ENCODE results near the gene PSME3. TPM values are rescaled to one million over a fixed set of nuclear protein-coding genes. Genes with fewer than 3 reads are reported as not detected.
A peak's percentile ranks its signal among the peaks of the same experiment; 100 is the strongest.

PSME3 gene
- total and polyA plus RNA-seq, 2 of the 13 experiments (the other 11 are each of a cell fraction or from before 2014, with no cell fraction given): 66.3 to 135 TPM

DNA sequence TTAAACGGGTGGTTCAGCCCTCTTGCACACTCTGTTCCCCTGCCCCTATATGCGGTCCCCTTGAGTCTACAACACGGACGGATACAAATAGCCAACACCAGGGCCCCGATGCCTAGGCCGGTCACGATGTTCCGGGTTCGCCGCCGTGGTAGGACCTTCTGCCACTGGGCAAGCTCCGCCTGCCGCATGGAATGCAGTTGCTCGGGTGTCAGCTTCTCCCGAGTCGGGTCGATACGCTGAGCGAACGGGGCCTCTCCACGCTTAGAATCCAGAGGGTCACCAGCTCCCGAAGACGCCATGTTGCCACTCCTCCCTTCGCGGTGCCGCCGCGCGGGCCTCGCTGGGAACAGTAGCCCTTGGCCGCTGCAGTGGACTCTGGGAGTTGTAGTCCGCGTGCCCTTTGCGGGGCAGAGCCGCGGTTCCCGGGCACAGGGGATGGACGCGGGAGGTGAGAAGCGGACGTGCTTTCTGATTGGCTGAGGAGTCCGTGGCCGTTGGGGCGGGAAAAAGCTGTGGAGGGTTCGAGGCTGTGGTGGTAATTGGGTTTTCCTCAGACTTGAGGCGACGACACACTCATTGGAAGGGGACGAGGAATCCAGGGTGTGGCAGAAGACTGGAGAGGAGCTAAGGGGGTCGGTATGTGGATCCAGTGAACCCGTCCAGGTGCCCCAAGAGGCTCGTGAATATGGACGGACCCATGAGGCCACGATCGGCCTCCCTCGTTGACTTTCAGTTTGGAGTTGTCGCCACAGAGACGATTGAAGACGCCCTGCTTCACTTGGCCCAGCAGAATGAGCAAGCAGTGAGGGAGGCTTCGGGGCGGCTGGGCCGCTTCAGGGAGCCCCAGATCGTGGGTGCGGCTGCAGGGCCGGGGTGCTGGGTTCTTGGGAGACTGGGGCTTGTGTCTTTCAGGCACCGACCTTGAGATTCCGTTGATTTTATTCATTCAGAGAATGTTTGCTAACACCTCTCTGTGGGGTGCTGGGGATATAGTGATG lies 34.5 kb upstream of the PSME3 start, which contains the start of the genes CNTD1 and COA3 (continued):
- TF ChIP-seq DR1 (CRISPR knock-in tag; IDR thresholded peaks at IDR 0.05): peak; percentile 80; the same call in 1 of the 2 replicates
- TF ChIP-seq, protein P1, sequence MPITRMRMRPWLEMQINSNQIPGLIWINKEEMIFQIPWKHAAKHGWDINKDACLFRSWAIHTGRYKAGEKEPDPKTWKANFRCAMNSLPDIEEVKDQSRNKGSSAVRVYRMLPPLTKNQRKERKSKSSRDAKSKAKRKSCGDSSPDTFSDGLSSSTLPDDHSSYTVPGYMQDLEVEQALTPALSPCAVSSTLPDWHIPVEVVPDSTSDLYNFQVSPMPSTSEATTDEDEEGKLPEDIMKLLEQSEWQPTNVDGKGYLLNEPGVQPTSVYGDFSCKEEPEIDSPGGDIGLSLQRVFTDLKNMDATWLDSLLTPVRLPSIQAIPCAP (CRISPR knock-in tag; IDR thresholded peaks at IDR 0.05; ENCODE audit: low read depth): no peak
- peak; percentile 90 for TF ChIP-seq FOXK2 (IDR thresholded peaks at IDR 0.05)
- peak in 1 of 2 experiments; percentile 96; a peak in 3 of 4 replicates for TF ChIP-seq KLF16 (CRISPR knock-in tag; IDR thresholded peaks at IDR 0.05)
- peak; percentile 76; the same call in 1 of the 2 replicates for TF ChIP-seq JUN (CRISPR knock-in tag; IDR thresholded peaks at IDR 0.05)
- no peak for TF ChIP-seq ZFP41 (CRISPR knock-in tag; IDR thresholded peaks at IDR 0.05; ENCODE audit: borderline replicate concordance)
- TF ChIP-seq SIN3A (IDR thresholded peaks at IDR 0.05; ENCODE audit: borderline replicate concordance, low read depth, low read length): peak; percentile 88; the same call in 1 of the 2 replicates
- no peak; the same call in 1 of the 2 replicates for TF ChIP-seq GABPA (IDR thresholded peaks at IDR 0.05; ENCODE audit: low read depth, low read length)
- peak; percentile 86 for TF ChIP-seq GABPA (CRISPR knock-in tag; IDR thresholded peaks at IDR 0.05; ENCODE audit: low read depth)
- TF ChIP-seq, protein P2, sequence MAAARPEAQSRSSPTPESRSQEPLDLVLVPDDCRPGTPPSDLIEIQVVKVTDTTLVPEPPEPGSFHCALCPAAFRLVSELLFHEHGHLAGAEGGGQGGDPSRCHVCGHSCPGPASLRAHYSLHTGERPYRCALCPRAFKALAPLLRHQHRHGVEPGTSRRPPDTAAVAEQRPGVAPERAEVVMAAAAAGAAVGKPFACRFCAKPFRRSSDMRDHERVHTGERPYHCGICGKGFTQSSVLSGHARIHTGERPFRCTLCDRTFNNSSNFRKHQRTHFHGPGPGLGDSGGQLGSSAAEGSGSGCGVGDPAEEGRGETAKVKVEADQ (CRISPR knock-in tag; IDR thresholded peaks at IDR 0.05; ENCODE audit: borderline replicate concordance): peak; percentile 95; the same call in 1 of the 2 replicates
- TF ChIP-seq DNMT3B (CRISPR knock-in tag; conservative IDR thresholded peaks at IDR 0.05): peak; percentile 81
- TF ChIP-seq, protein P3, sequence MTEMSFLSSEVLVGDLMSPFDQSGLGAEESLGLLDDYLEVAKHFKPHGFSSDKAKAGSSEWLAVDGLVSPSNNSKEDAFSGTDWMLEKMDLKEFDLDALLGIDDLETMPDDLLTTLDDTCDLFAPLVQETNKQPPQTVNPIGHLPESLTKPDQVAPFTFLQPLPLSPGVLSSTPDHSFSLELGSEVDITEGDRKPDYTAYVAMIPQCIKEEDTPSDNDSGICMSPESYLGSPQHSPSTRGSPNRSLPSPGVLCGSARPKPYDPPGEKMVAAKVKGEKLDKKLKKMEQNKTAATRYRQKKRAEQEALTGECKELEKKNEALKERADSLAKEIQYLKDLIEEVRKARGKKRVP (CRISPR knock-in tag; IDR thresholded peaks at IDR 0.05): peak in 1 of 2 experiments; percentile 89; a peak in 2 of 4 replicates
- peak; percentile 90 for TF ChIP-seq ZBTB38 (CRISPR knock-in tag; IDR thresholded peaks at IDR 0.05)
- TF ChIP-seq PCBP2 (optimal IDR thresholded peaks at IDR 0.05; ENCODE audit: low read depth, low read length, poor library complexity, severe bottlenecking): no peak
- TF ChIP-seq ZZZ3 (CRISPR knock-in tag; IDR thresholded peaks at IDR 0.05; ENCODE audit: borderline replicate concordance): 0 out of 2 replicates have a peak, but pooled peaks have one; percentile 65
- peak; percentile 60 for TF ChIP-seq ISL2 (CRISPR knock-in tag; IDR thresholded peaks at IDR 0.05)
- TF ChIP-seq, protein P4, sequence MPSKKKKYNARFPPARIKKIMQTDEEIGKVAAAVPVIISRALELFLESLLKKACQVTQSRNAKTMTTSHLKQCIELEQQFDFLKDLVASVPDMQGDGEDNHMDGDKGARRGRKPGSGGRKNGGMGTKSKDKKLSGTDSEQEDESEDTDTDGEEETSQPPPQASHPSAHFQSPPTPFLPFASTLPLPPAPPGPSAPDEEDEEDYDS (CRISPR knock-in tag; IDR thresholded peaks at IDR 0.05): peak; percentile 85
- TF ChIP-seq, protein P5, sequence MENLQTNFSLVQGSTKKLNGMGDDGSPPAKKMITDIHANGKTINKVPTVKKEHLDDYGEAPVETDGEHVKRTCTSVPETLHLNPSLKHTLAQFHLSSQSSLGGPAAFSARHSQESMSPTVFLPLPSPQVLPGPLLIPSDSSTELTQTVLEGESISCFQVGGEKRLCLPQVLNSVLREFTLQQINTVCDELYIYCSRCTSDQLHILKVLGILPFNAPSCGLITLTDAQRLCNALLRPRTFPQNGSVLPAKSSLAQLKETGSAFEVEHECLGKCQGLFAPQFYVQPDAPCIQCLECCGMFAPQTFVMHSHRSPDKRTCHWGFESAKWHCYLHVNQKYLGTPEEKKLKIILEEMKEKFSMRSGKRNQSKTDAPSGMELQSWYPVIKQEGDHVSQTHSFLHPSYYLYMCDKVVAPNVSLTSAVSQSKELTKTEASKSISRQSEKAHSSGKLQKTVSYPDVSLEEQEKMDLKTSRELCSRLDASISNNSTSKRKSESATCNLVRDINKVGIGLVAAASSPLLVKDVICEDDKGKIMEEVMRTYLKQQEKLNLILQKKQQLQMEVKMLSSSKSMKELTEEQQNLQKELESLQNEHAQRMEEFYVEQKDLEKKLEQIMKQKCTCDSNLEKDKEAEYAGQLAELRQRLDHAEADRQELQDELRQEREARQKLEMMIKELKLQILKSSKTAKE (CRISPR knock-in tag; IDR thresholded peaks at IDR 0.05; ENCODE audit: borderline replicate concordance): no peak
- TF ChIP-seq ZMAT3 (CRISPR knock-in tag; conservative IDR thresholded peaks at IDR 0.05): peak; percentile 94
- TF ChIP-seq EEA1 (CRISPR knock-in tag; IDR thresholded peaks at IDR 0.05; ENCODE audit: borderline replicate concordance): no peak
- no peak for TF ChIP-seq ZNF10 (CRISPR knock-in tag; IDR thresholded peaks at IDR 0.05; ENCODE audit: borderline replicate concordance, low read depth)
- TF ChIP-seq ZNF256 (CRISPR knock-in tag; conservative IDR thresholded peaks at IDR 0.05): peak; percentile 96; the same call in 1 of the 2 replicates
- 0 out of 2 replicates have a peak, but pooled peaks have one; percentile 41 for TF ChIP-seq BRCA1 (CRISPR knock-in tag; IDR thresholded peaks at IDR 0.05)
- TF ChIP-seq ZNF296 (CRISPR knock-in tag; conservative IDR thresholded peaks at IDR 0.05): 0 out of 2 replicates have a peak, but pooled peaks have one; percentile 63

Measured in HepG2 (cell line).